ENCODE data around the gene PEX12. TPM values are rescaled to one million over a fixed set of nuclear protein-coding genes. Genes with fewer than 3 reads are reported as not detected.

Gene PEX12
- total RNA-seq, 1 experiment from 2014 or later = 6.8 TPM

- no peak for DNase-seq (ENCODE audit: unreplicated experiment)
- Mint-ChIP-seq H3K27ac (ENCODE audit: low read depth, unreplicated experiment) (no peak overlapping the region), H3K36me3 (ENCODE audit: insufficient read depth, unreplicated experiment) (no peaks in the 10 kb centered on the region), H3K9me3 (ENCODE audit: unreplicated experiment) (no peaks in the 10 kb centered on the region), H3K4me3 (ENCODE audit: unreplicated experiment) (no peak overlapping the region), H3K27me3 (ENCODE audit: insufficient read depth, unreplicated experiment) (peaks cover 67% of the 10 kb centered on the region), H3K4me1 (ENCODE audit: insufficient read depth, unreplicated experiment) (no peaks in the 10 kb centered on the region)
- intact Hi-C loops (cut with micrococcal nuclease) = no loop called here
- BruUV-seq (replicated peaks) = no TSS peak
- TF ChIP-seq CTCF (IDR thresholded peaks at IDR 0.05; ENCODE audit: unreplicated experiment) = no peak
- CTCF ChIA-PET = interaction anchor here (1.0 kb wide), 1 partner anchor 245 kb away, joined by 3 read pairs; no protein-coding TSS in a partner anchor
- POLR2A ChIA-PET = interaction anchor here (1.0 kb wide), 1 partner anchor 18 kb away, joined by 3 read pairs; no protein-coding TSS in a partner anchor
Measured at GRCh38 chr17:35557353-35557752, 21.0 kb downstream of the PEX12 start.

DNA sequence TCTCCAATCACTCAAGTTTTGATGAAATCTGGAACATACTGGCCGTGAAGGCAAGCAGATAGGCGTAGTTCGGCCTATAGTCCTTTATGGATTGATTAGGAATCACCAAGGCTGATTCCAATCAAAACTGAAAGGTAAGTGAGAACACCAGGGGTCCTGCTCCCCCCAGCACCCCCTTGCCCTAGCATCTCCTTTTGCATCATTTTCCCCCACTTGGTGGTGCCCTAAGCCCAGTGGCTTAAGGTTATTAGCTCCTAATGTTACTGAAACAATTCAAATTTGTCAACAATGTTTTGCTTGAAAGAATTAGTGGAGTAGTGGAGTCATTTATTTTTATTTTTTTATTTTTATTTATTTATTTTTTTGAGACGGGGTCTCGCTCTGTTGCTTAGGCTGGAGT lies 22.7 kb downstream of the PEX12 start:
- TF ChIP-seq CTCF (IDR thresholded peaks at IDR 0.05; ENCODE audit: unreplicated experiment) = no peak
- ChIA-PET POLR2A (interaction anchor here (0.8 kb wide), 1 partner anchor 12 kb away, joined by 4 read pairs; no protein-coding TSS in a partner anchor), CTCF (interaction anchor here (0.6 to 2.3 kb wide), 4 partner anchors 17 to 243 kb away, joined by 3 to 9 read pairs (median 3); no protein-coding TSS in a partner anchor)
- Mint-ChIP-seq H3K27me3 (ENCODE audit: insufficient read depth, unreplicated experiment) (peaks cover 79% of the 10 kb centered on the region), H3K4me1 (ENCODE audit: insufficient read depth, unreplicated experiment) (no peaks in the 10 kb centered on the region), H3K9me3 (ENCODE audit: unreplicated experiment) (no peaks in the 10 kb centered on the region), H3K4me3 (ENCODE audit: unreplicated experiment) (no peak overlapping the region), H3K36me3 (ENCODE audit: insufficient read depth, unreplicated experiment) (no peaks in the 10 kb centered on the region), H3K27ac (ENCODE audit: low read depth, unreplicated experiment) (no peak overlapping the region)
- peak; percentile 22 for DNase-seq (ENCODE audit: unreplicated experiment)
- intact Hi-C loops (cut with micrococcal nuclease) = no loop called here
- BruUV-seq (replicated peaks) = no TSS peak

GRCh38 chr17:35554668-35555067 lies 23.7 kb downstream of the PEX12 start:
- intact Hi-C loops (cut with micrococcal nuclease) = no loop called here
- peaks cover 78% of the 10 kb centered on the region for H3K27me3 Mint-ChIP-seq (ENCODE audit: insufficient read depth, unreplicated experiment)
- POLR2A ChIA-PET = interaction anchor here (1.0 kb wide), 1 partner anchor 194 kb away, joined by 3 read pairs; no protein-coding TSS in a partner anchor
- TF ChIP-seq CTCF (IDR thresholded peaks at IDR 0.05; ENCODE audit: unreplicated experiment) = no peak
- no peak for DNase-seq (ENCODE audit: unreplicated experiment)
- CTCF ChIA-PET = interaction anchor here (1.1 to 2.3 kb wide), 2 partner anchors 16 to 242 kb away, joined by 3 to 9 read pairs; no protein-coding TSS in a partner anchor
- H3K27ac Mint-ChIP-seq (ENCODE audit: low read depth, unreplicated experiment) = no peak overlapping the region
- no TSS peak for BruUV-seq (replicated peaks)
- no peaks in the 10 kb centered on the region for H3K9me3 Mint-ChIP-seq (ENCODE audit: unreplicated experiment)
- H3K4me3 Mint-ChIP-seq (ENCODE audit: unreplicated experiment) = no peak overlapping the region
- no peaks in the 10 kb centered on the region for H3K36me3 Mint-ChIP-seq (ENCODE audit: insufficient read depth, unreplicated experiment)
- H3K4me1 Mint-ChIP-seq (ENCODE audit: insufficient read depth, unreplicated experiment) = no peaks in the 10 kb centered on the region

DNA sequence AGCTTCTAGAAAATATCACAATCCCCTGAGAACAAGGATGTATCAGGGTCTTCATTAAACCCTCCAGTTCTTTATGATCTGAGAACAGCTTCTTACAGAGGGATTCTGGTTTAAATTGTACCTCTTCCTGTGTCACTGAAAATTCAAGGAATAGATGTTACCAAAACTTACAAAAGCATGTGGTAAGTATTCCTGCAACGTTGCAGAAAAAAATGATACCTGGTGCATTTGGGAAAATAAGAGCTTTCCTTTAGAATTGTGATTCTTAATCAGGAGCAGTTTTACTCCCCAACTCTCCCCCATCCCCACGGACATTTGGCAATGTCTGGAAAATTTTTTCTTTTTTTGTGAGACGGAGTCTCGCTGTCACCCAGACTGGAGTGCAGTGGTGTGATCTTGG lies 25.1 kb downstream of the PEX12 start:
- ChIA-PET POLR2A (interaction anchor here (0.7 to 1.4 kb wide), 2 partner anchors 15 to 146 kb away, joined by 3 to 4 read pairs; no protein-coding TSS in a partner anchor), CTCF (interaction anchor here (0.7 to 2.3 kb wide), 4 partner anchors 8 to 195 kb away, joined by 3 to 8 read pairs (median 4); no protein-coding TSS in a partner anchor)
- H3K9me3 Mint-ChIP-seq (ENCODE audit: unreplicated experiment) = no peaks in the 10 kb centered on the region
- peaks cover 78% of the 10 kb centered on the region for H3K27me3 Mint-ChIP-seq (ENCODE audit: insufficient read depth, unreplicated experiment)
- no TSS peak for BruUV-seq (replicated peaks)
- DNase-seq (ENCODE audit: unreplicated experiment) = no peak
- intact Hi-C loops (cut with micrococcal nuclease) = no loop called here
- TF ChIP-seq CTCF (IDR thresholded peaks at IDR 0.05; ENCODE audit: unreplicated experiment) = no peak
- H3K27ac Mint-ChIP-seq (ENCODE audit: low read depth, unreplicated experiment) = no peak overlapping the region
- H3K36me3 Mint-ChIP-seq (ENCODE audit: insufficient read depth, unreplicated experiment) = no peaks in the 10 kb centered on the region
- no peaks in the 10 kb centered on the region for H3K4me1 Mint-ChIP-seq (ENCODE audit: insufficient read depth, unreplicated experiment)
- no peak overlapping the region for H3K4me3 Mint-ChIP-seq (ENCODE audit: unreplicated experiment)
